H1 (cell line): ENCODE measurements around the gene DOCK1. TPM values are rescaled to one million over a fixed set of nuclear protein-coding genes. Genes with fewer than 3 reads are reported as not detected.

Source experiments
- CTCF ChIA-PET: fragments of 300-600 bp; sonication (Branson Sonifier 250); formaldehyde crosslinking; loops from one replicate; lab custom pipeline; 2021; ENCODE audit not compliant: partially characterized antibody; lab: Charles Lee
- POLR2A ChIA-PET: fragments of 300-600 bp; sonication (Branson Sonifier 250); formaldehyde crosslinking; loops from one replicate; lab custom pipeline; 2021; ENCODE audit warnings: inconsistent platforms; ENCODE audit not compliant: partially characterized antibody; lab: Charles Lee
- DNase-seq, 2 experiments: peaks; one replicate each; pipeline versions ENCODE4 v3.0.0 to v3.0.0-alpha.2; 2010 to 2022; ENCODE audit warnings: low spot score in 2 of 2, low read depth in 1 of 2, mixed read lengths in 1 of 2
- FAIRE-seq: peaks from 2 replicates; lab custom pipeline; 2011; peaks lifted over from hg19 to GRCh38; lab: Jason Lieb, UNC
- H2AFZ ChIP-seq: 2 replicates; pipeline ENCODE4 v1.8.1; 2012; ENCODE audit warnings: low read length, inconsistent platforms
- H2AK5ac ChIP-seq: 2 replicates; pipeline ENCODE4 v1.6.1; 2013; ENCODE audit warnings: low read depth, low read length
- H2BK120ac ChIP-seq: replicated peaks from 2 replicates; pipeline ENCODE3; 2013; ENCODE audit warnings: low read depth, low read length, inconsistent platforms
- H2BK12ac ChIP-seq: 2 replicates; pipeline ENCODE4 v1.6.1; 2013; ENCODE audit warnings: low read depth, low read length
- H2BK15ac ChIP-seq: 2 replicates; pipeline ENCODE4 v1.6.1; 2013; ENCODE audit warnings: low read length
- H2BK20ac ChIP-seq: 2 replicates; pipeline ENCODE4 v1.6.1; 2013; ENCODE audit warnings: low read length
- H2BK5ac ChIP-seq: 2 replicates; pipeline ENCODE4 v1.6.1; 2013; ENCODE audit warnings: low read depth, low read length
- H3K14ac ChIP-seq: 2 replicates; pipeline ENCODE4 v1.6.1; 2013; ENCODE audit warnings: inconsistent platforms; ENCODE audit not compliant: insufficient read length
- H3K18ac ChIP-seq: 2 replicates; pipeline ENCODE4 v1.6.1; 2013; ENCODE audit warnings: low read length; ENCODE audit errors: extremely low read depth
- H3K23ac ChIP-seq: 2 replicates; pipeline ENCODE4 v1.6.1; 2013; ENCODE audit warnings: inconsistent platforms; ENCODE audit not compliant: insufficient read length
- H3K23me2 ChIP-seq: 2 replicates; pipeline ENCODE4 v1.6.1; 2013; ENCODE audit warnings: low read depth, low read length
- H3K27ac ChIP-seq: 2 replicates; pipeline ENCODE4 v1.6.1; 2011; ENCODE audit warnings: low read depth, low read length, inconsistent platforms
- H3K27me3 ChIP-seq, 4 experiments: replicated peaks in 1 of 4; 1 replicate in 1 of 4; 2 replicates in 3 of 4; pipeline versions ENCODE4 v1.6.1 to v1.8.1; 2011 to 2013; ENCODE audit warnings: low read length in 3 of 4, mild to moderate bottlenecking in 3 of 4, inconsistent platforms in 2 of 4, mixed read lengths in 2 of 4, moderate library complexity in 1 of 4; ENCODE audit not compliant: control insufficient read depth in 3 of 4, insufficient read depth in 3 of 4; ENCODE audit errors: extremely low read depth in 1 of 4
- H3K36me3 ChIP-seq, 4 experiments: 2 replicates each; pipeline versions ENCODE4 v1.6.1 to v1.8.1; 2011 to 2013; ENCODE audit warnings: mild to moderate bottlenecking in 4 of 4, low read length in 3 of 4, moderate library complexity in 2 of 4, control low read depth in 1 of 4, inconsistent platforms in 1 of 4; ENCODE audit not compliant: insufficient read depth in 4 of 4, control insufficient read depth in 2 of 4
- H3K4ac ChIP-seq: replicated peaks from 2 replicates; pipeline ENCODE3; 2013; ENCODE audit warnings: low read length, low read depth, mixed read lengths, inconsistent platforms; ENCODE audit not compliant: insufficient read length
- H3K4me1 ChIP-seq, 4 experiments: replicated peaks in 1 of 4; 1 replicate in 1 of 4; 2 replicates in 3 of 4; pipeline versions ENCODE4 v1.6.1 to v1.8.1; 2011 to 2013; ENCODE audit warnings: low read length in 3 of 4, inconsistent platforms in 2 of 4, mixed read lengths in 1 of 4; ENCODE audit not compliant: insufficient read depth in 4 of 4, control insufficient read depth in 3 of 4
- H3K4me2 ChIP-seq, 2 experiments: 2 replicates each; pipeline versions ENCODE4 v1.6.1 to v1.8.1; 2011 to 2013; ENCODE audit warnings: low read depth in 2 of 2, low read length in 2 of 2, control low read depth in 1 of 2, inconsistent platforms in 1 of 2, mild to moderate bottlenecking in 1 of 2; ENCODE audit not compliant: insufficient read depth in 1 of 2
- H3K4me3 ChIP-seq, 4 experiments: fragments of 200-600, 300-600 bp in 1 of 4; sonication (generic), shearing (Covaris generic), sonication (Bioruptor Twin) in 1 of 4; 2 replicates each; pipeline versions ENCODE4 v1.5.1 to v1.8.1; 2011 to 2016; ENCODE audit warnings: low read length in 4 of 4, low read depth in 3 of 4, control low read depth in 2 of 4, inconsistent platforms in 2 of 4, mild to moderate bottlenecking in 2 of 4, mixed read lengths in 1 of 4, moderate library complexity in 1 of 4; ENCODE audit not compliant: insufficient read depth in 2 of 4; ENCODE audit errors: extremely low read depth in 1 of 4
- H3K56ac ChIP-seq: replicated peaks from 2 replicates; pipeline ENCODE3; 2013; ENCODE audit warnings: low read depth, mild to moderate bottlenecking, mixed read lengths, low read length, inconsistent platforms; ENCODE audit not compliant: insufficient read length
- H3K79me1 ChIP-seq: 2 replicates; pipeline ENCODE4 v1.6.1; 2013; ENCODE audit warnings: low read depth, low read length, control low read depth
- H3K79me2 ChIP-seq, 2 experiments: 2 replicates each; pipeline versions ENCODE4 v1.6.1 to v1.8.1; 2012 to 2013; ENCODE audit warnings: low read length in 2 of 2, mild to moderate bottlenecking in 2 of 2, inconsistent platforms in 1 of 2; ENCODE audit not compliant: insufficient read depth in 2 of 2, control insufficient read depth in 1 of 2
- H3K9ac ChIP-seq, 4 experiments: replicated peaks in 1 of 4; 1 replicate in 1 of 4; 2 replicates in 3 of 4; pipeline versions ENCODE4 v1.6.1 to v1.8.1; 2011 to 2013; ENCODE audit warnings: low read depth in 3 of 4, low read length in 3 of 4, control low read depth in 2 of 4, mild to moderate bottlenecking in 2 of 4, moderate library complexity in 2 of 4, inconsistent platforms in 1 of 4; ENCODE audit errors: extremely low read depth in 1 of 4
- H3K9me3 ChIP-seq, 2 experiments: 2 replicates each; pipeline versions ENCODE4 v1.6.1 to v1.8.1; 2012 to 2013; ENCODE audit warnings: mild to moderate bottlenecking in 2 of 2, moderate library complexity in 2 of 2, control low read depth in 1 of 2, inconsistent platforms in 1 of 2, low read depth in 1 of 2, low read length in 1 of 2, mixed read lengths in 1 of 2; ENCODE audit not compliant: insufficient read depth in 2 of 2
- H4K20me1 ChIP-seq, 2 experiments: replicated peaks in 1 of 2; 2 replicates each; pipeline versions ENCODE3 to v1.8.1; 2011 to 2013; ENCODE audit warnings: inconsistent platforms in 2 of 2, low read length in 2 of 2, mild to moderate bottlenecking in 1 of 2; ENCODE audit not compliant: insufficient read depth in 2 of 2, control insufficient read depth in 1 of 2
- H4K5ac ChIP-seq: 2 replicates; pipeline ENCODE4 v1.6.1; 2013; ENCODE audit warnings: low read length, low read depth, mixed read lengths, inconsistent platforms; ENCODE audit not compliant: insufficient read length
- H4K8ac ChIP-seq: 2 replicates; pipeline ENCODE4 v1.8.0; 2013; ENCODE audit warnings: mild to moderate bottlenecking, moderate library complexity, low read length, inconsistent platforms; ENCODE audit not compliant: insufficient read depth; ENCODE audit errors: extremely low read depth
- H4K91ac ChIP-seq: replicated peaks from 2 replicates; pipeline ENCODE3; 2013; ENCODE audit warnings: low read length, mixed read lengths, inconsistent platforms; ENCODE audit not compliant: insufficient read length
- ATF3 ChIP-seq: IDR thresholded peaks from 2 replicates; pipeline ENCODE4 v1.6.1; 2011; ENCODE audit warnings: low read depth, mild to moderate bottlenecking, low read length; ENCODE audit not compliant: insufficient read depth
- BACH1 ChIP-seq: IDR thresholded peaks from 2 replicates; pipeline ENCODE4 v1.6.1; 2012; ENCODE audit warnings: low read length, improper control_type of control experiment
- BCL11A ChIP-seq, 2 experiments: IDR thresholded peaks; one replicate each; pipeline ENCODE4 v1.6.1; 2011; ENCODE audit warnings: low read depth in 2 of 2, low read length in 2 of 2, mild to moderate bottlenecking in 2 of 2
- CBX5 ChIP-seq: fragments of 300-800, 300-1000 bp; sonication (generic); IDR thresholded peaks from 2 replicates; pipeline ENCODE4 v1.7.1; 2016; ENCODE audit warnings: antibody characterized with exemption, low read length, low read depth
- E2F6 ChIP-seq: IDR thresholded peaks from 2 replicates; pipeline ENCODE4 v1.6.1; 2012; ENCODE audit warnings: inconsistent platforms
- KDM5A ChIP-seq: fragments of 200-600 bp; IDR thresholded peaks from 2 replicates; pipeline ENCODE4 v1.7.1; 2012; ENCODE audit warnings: mild to moderate bottlenecking, low read length, inconsistent platforms, mixed read lengths
- MAX ChIP-seq: IDR thresholded peaks from 2 replicates; pipeline ENCODE4 v1.6.1; 2012; ENCODE audit warnings: inconsistent platforms
- RNF2 ChIP-seq: fragments of 200-900, 300-1000 bp; sonication (generic); IDR thresholded peaks from 2 replicates; pipeline ENCODE4 v1.7.1; 2016; ENCODE audit warnings: borderline replicate concordance, low read depth, mild to moderate bottlenecking, antibody characterized with exemption, low read length; ENCODE audit not compliant: poor library complexity, severe bottlenecking; ENCODE audit errors: missing control alignments
- SAP30 ChIP-seq: fragments of 300-600 bp; sonication (generic); IDR thresholded peaks from 2 replicates; pipeline ENCODE4 v1.7.1; 2012; ENCODE audit warnings: low read length, moderate library complexity, mild to moderate bottlenecking, inconsistent platforms; ENCODE audit not compliant: insufficient read depth, insufficient replicate concordance
- SIRT6 ChIP-seq: IDR thresholded peaks from one replicate; pipeline ENCODE4 v1.7.1; 2012; ENCODE audit warnings: low read length, inconsistent platforms
- SP4 ChIP-seq: IDR thresholded peaks from 2 replicates; pipeline ENCODE4 v1.6.1; 2012; ENCODE audit warnings: low read length, inconsistent platforms
- SUZ12 ChIP-seq: fragments of 200-600 bp; sonication (generic); IDR thresholded peaks from 2 replicates; pipeline ENCODE4 v1.6.1; 2012; ENCODE audit warnings: mild to moderate bottlenecking, inconsistent platforms, low read length, moderate library complexity, mixed read lengths
- TCF12 ChIP-seq: IDR thresholded peaks from 2 replicates; pipeline ENCODE4 v1.6.1; 2011; ENCODE audit warnings: low read depth, mild to moderate bottlenecking, low read length
- WGBS, 2 experiments: shearing (Covaris generic) in 1 of 2; methylation state at CpG; one replicate each; pipeline versions ENCODE4 v1.1.6 to v1.1.7; 2013 to 2015; ENCODE audit warnings: low lambda C conversion rate in 2 of 2, mixed read lengths in 2 of 2, inconsistent platforms in 1 of 2, low coverage in 1 of 2, missing lambda C conversion rate in 1 of 2; ENCODE audit not compliant: insufficient replicate concordance in 2 of 2, insufficient coverage in 1 of 2, insufficient read length in 1 of 2; ENCODE audit errors: extremely low coverage in 1 of 2, missing lambda C conversion rate in 1 of 2; 5-methylcytosine and 5-hydroxymethylcytosine counted together
- polyA plus RNA-seq, 7 experiments: library from polyadenylated mRNA; depleted of rRNA in 3 of 7; stranded (reverse) in 5 of 7; unstranded in 2 of 7; fragments of >200 nt in 5 of 7; fragments of 200-250 nt in 2 of 7; gene quantifications; 1 replicate in 5 of 7; 2 replicates in 1 of 7; 4 replicates in 1 of 7; pipeline versions ENCODE4 v1.2.1 to v1.2.3, GENCODE V29; 2011 to 2013; ENCODE audit warnings: missing spikeins in 2 of 7, mixed read lengths in 2 of 7
- total RNA-seq: library from RNA; stranded (reverse); fragmentation: NEBNext Ultra II Directional; extraction: Animal tissue kit (Norgen Biotek cat#: 25700); gene quantifications from 2 replicates; pipeline ENCODE4 v1.2.1, GENCODE V29; 2021

The DOCK1 gene
- total and polyA plus RNA-seq, 2 of the 8 experiments (the other 6 are each of a cell fraction or from before 2014, with no cell fraction given): 11.6 to 53.0 TPM

DNA sequence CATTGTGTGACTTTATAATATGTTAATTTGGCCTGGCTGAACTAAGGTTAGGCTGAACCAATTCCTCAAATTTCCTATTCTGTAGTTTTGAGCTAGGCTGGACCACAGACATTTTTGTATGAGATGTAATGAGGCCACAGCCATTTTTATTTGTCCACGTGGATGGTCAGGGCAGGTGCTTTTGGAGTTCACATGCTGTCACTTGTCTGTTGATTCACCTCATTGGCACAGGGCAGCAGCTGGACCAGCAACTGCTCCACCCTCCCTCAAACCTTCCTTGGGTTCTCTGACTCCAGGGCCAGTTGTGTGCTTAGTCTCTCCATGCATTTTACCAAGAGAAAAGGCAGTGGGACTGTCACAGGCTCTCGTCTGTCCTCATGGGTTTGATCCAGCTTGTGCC, 567.7 kb downstream of the DOCK1 start:
- Histone ChIP-seq H3K23me2 (no peaks in the 10 kb centered on the region), H3K4me1 (no peaks in the 10 kb centered on the region), H2BK5ac (no peak overlapping the region), H3K23ac (no peak overlapping the region), H4K5ac (no peak overlapping the region), H3K56ac (no peak overlapping the region), H3K36me3 (no peaks in the 10 kb centered on the region), H3K14ac (no peak overlapping the region), H3K9ac (no peak overlapping the region), H3K4me3 (no peak overlapping the region), H2AK5ac (no peak overlapping the region), H2BK12ac (no peak overlapping the region), H4K20me1 (no peaks in the 10 kb centered on the region), H4K91ac (no peak overlapping the region), H2AFZ (no peak overlapping the region), H3K79me2 (no peaks in the 10 kb centered on the region), H3K9me3 (no peaks in the 10 kb centered on the region), H3K4me2 (no peak overlapping the region), H3K79me1 (no peaks in the 10 kb centered on the region), H3K4ac (no peak overlapping the region), H2BK20ac (no peak overlapping the region), H3K27ac (no peak overlapping the region), H3K27me3 (no peaks in the 10 kb centered on the region), H2BK120ac (peak overlapping the region; percentile 39), H4K8ac (no peak overlapping the region), H3K18ac (no peak overlapping the region), H2BK15ac (no peak overlapping the region)
- no peak for FAIRE-seq
- ChIA-PET CTCF (interaction anchor here (1.4 kb wide), 1 partner anchor 13 kb away, joined by 3 read pairs; no protein-coding TSS in a partner anchor), POLR2A (no interaction called here)
- no peak for DNase-seq
- WGBS, 2 experiments: 90% methylated on average over 2 of the region's 2 CpGs; no CpG with 5 or more reads in 1 of the 2 experiments
- TF ChIP-seq KDM5A (no peak), SIRT6 (no peak), BACH1 (no peak), SP4 (no peak), RNF2 (no peak), TCF12 (no peak), BCL11A (IDR thresholded peaks at IDR 0.05; ENCODE audit: low read depth in 2 of 2, low read length in 2 of 2) (no peak), CBX5 (no peak), E2F6 (no peak), ATF3 (no peak), SUZ12 (no peak), SAP30 (no peak), MAX (no peak)
